SK-N-MC (cell line): ENCODE data around the gene LRRC71.

Source experiments
- DNase-seq: peaks from one replicate; pipeline ENCODE4 v3.0.0-alpha.2; 2011; ENCODE audit warnings: low read depth, low spot score
- H3K27ac ChIP-seq: fragments of 200-600 bp; sonication (generic); 2 replicates; pipeline ENCODE4 v1.5.1; 2016; ENCODE audit warnings: mixed run types
- H3K36me3 ChIP-seq: fragments of 200-600 bp; sonication (generic); 2 replicates; pipeline ENCODE4 v1.6.1; 2017; ENCODE audit warnings: antibody characterized with exemption, low read length, mixed read lengths; ENCODE audit not compliant: insufficient read depth
- H3K4me3 ChIP-seq: fragments of 200-600 bp; sonication (generic); 2 replicates; pipeline ENCODE4 v1.5.1; 2016
- H3K9ac ChIP-seq: fragments of 200-600 bp; sonication (generic); 2 replicates; pipeline ENCODE4 v1.8.0; 2017; ENCODE audit warnings: mixed run types, mixed read lengths; ENCODE audit not compliant: insufficient read length
- H3K9me3 ChIP-seq: fragments of 200-600 bp; sonication (generic); 2 replicates; pipeline ENCODE4 v1.6.1; 2017; ENCODE audit warnings: low read depth, mild to moderate bottlenecking, antibody characterized with exemption, low read length, moderate library complexity, mixed read lengths
- EZH2 ChIP-seq: fragments of 200-600 bp; sonication (generic); IDR thresholded peaks from one replicate; pipeline ENCODE4 v1.6.1; 2017; ENCODE audit warnings: antibody characterized with exemption
- FOXP2 ChIP-seq: optimal IDR thresholded peaks from 2 replicates; pipeline ENCODE3; 2011; ENCODE audit warnings: mild to moderate bottlenecking, moderate library complexity; ENCODE audit not compliant: insufficient read depth; ENCODE audit errors: extremely low read length, control extremely low read depth
- POLR2AphosphoS5 ChIP-seq: IDR thresholded peaks from 2 replicates; pipeline ENCODE4 v1.6.1; 2012; ENCODE audit warnings: mild to moderate bottlenecking, low read depth, low read length, borderline replicate concordance

LRRC71 gene

DNA sequence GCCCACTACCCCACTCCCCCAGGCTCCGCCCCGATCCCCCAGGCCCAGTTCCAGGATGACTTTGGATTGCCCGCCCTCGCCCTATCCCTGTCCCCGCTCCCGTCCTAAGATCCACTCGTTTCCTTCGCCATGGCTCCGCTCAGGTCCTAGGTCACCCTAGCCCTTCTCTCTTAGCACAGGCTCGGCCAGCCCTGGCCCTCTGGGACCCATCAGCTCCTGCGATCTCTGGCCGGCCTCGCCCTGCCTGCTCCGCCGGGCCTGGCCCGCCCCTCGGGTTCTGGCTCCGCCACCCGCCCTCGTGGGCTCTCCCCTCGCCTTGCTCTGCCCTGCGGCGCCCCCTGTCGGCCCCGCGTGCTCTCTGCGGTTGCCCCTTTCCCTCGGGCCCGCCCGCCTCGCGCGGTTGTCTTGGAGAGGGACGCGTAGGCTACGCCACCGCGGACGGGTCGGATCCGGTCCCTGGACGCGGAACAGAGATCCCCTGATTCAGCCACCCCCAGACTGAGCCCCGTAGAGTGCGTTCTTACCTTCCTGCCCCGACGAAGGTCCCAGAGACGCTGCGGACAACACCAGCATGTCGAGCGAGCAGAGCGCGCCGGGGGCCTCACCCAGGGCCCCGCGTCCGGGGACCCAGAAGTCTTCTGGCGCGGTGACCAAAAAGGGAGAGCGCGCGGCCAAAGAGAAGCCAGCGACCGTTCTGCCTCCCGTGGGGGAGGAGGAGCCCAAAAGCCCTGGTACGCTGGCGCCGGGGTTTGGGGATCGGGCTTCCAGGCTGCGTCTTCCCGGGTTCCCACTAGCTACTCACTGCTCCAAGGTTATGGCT lies at the start of gene LRRC71:
LRRC71 (plus strand) TSS at position 400 of the 820 bp plus-strand sequence; CDS start at position 572, 172 bp downstream.
- DNase-seq: no peak
- peak within 1 kb of the TSS; percentile 69 for H3K4me3 ChIP-seq

GRCh38 chr1:156873659-156874058 lies 46.8 kb upstream of the LRRC71 start:
- no peak overlapping the region for H3K4me3 ChIP-seq
- TF ChIP-seq FOXP2: no peak
- TF ChIP-seq EZH2: no peak
- TF ChIP-seq POLR2AphosphoS5: no peak

More for the DNA sequence above, at the start of gene LRRC71:
- Histone ChIP-seq H3K36me3 (no peaks in the 10 kb centered on the region), H3K27ac (no peak within 1 kb of the TSS), H3K9me3 (no peaks in the 10 kb centered on the region), H3K9ac (no peak within 1 kb of the TSS)
- TF ChIP-seq EZH2 (peak; percentile 72), FOXP2 (no peak), POLR2AphosphoS5 (no peak)

GRCh38 chr1:156874142-156874541 lies 46.3 kb upstream of the LRRC71 start:
- H3K4me3 ChIP-seq: no peak overlapping the region
- H3K27ac ChIP-seq: no peak overlapping the region
- TF ChIP-seq EZH2: no peak
- TF ChIP-seq POLR2AphosphoS5: no peak
- TF ChIP-seq FOXP2: no peak
- H3K9ac ChIP-seq: no peak overlapping the region
- no peak for DNase-seq
- H3K9me3 ChIP-seq: no peaks in the 10 kb centered on the region
- no peaks in the 10 kb centered on the region for H3K36me3 ChIP-seq

More at GRCh38 chr1:156873659-156874058, 46.8 kb upstream of the LRRC71 start:
- Histone ChIP-seq H3K9ac (no peak overlapping the region), H3K36me3 (no peaks in the 10 kb centered on the region), H3K27ac (no peak overlapping the region), H3K9me3 (no peaks in the 10 kb centered on the region)
- no peak for DNase-seq

GRCh38 chr1:156874572-156875340 lies 45.7 kb upstream of the LRRC71 start:
- Histone ChIP-seq H3K9ac (peak overlapping the region; percentile 15), H3K4me3 (no peak overlapping the region), H3K27ac (no peak overlapping the region), H3K9me3 (no peaks in the 10 kb centered on the region), H3K36me3 (no peaks in the 10 kb centered on the region)
- DNase-seq: no peak
- TF ChIP-seq EZH2 (no peak), FOXP2 (no peak), POLR2AphosphoS5 (no peak)

- H3K36me3 ChIP-seq: no peaks in the 10 kb centered on the region
- no peak for DNase-seq
- no peak for TF ChIP-seq EZH2
- no peak for TF ChIP-seq FOXP2
- TF ChIP-seq POLR2AphosphoS5: no peak
- H3K27ac ChIP-seq: no peak overlapping the region
- no peak overlapping the region for H3K4me3 ChIP-seq
- H3K9me3 ChIP-seq: no peaks in the 10 kb centered on the region
- no peak overlapping the region for H3K9ac ChIP-seq
These were observed 45.2 kb upstream of the LRRC71 start for GRCh38 chr1:156875341-156875615.

GRCh38 chr1:156876281-156876680 lies 44.2 kb upstream of the LRRC71 start:
- Histone ChIP-seq H3K9me3 (no peaks in the 10 kb centered on the region), H3K27ac (no peak overlapping the region), H3K9ac (no peak overlapping the region), H3K4me3 (no peak overlapping the region), H3K36me3 (no peaks in the 10 kb centered on the region)
- TF ChIP-seq FOXP2: no peak
- TF ChIP-seq POLR2AphosphoS5: no peak
- no peak for TF ChIP-seq EZH2
- DNase-seq: no peak

DNA sequence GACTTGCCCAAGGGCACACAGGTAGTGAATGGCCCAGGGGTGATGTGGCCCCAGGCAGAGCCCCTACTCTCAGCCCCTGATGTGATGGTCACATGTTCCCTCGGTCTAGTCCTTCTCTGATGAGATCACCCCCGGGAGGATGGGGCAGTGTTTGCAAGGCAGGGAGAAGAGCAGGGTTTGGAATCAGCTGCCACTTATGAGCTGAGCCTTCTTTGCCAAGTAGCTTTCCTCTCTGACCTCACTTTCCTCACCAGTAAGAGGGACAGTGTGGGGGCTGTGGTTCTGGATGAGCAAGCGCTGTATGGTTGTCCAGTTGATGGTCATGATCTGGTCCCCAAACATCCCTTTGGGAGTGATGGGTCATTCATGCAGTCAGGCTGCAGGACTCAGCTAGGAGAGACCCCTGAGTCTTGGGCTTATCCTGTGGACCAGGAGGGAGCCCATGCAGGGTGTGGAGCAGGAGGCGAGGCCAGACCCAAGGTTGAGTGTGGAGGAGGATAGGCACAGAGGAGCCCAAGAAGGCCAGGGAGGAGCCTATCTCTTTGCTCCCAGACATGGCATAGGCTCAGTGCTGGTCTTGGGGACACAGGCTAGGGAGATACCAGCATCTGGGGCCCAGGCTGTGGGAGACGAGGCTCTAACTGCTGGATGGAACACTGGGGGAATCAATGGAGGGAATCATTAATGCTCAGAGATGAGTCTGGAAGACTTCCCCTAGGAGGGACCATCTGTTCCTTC lies 42.8 kb upstream of the LRRC71 start:
- DNase-seq: no peak
- H3K9ac ChIP-seq: no peak overlapping the region
- no peak overlapping the region for H3K4me3 ChIP-seq
- H3K36me3 ChIP-seq: no peaks in the 10 kb centered on the region
- H3K9me3 ChIP-seq: no peaks in the 10 kb centered on the region
- H3K27ac ChIP-seq: no peak overlapping the region
- TF ChIP-seq EZH2 (no peak), POLR2AphosphoS5 (no peak), FOXP2 (no peak)

GRCh38 chr1:156879876-156880275 lies 40.6 kb upstream of the LRRC71 start:
- Histone ChIP-seq H3K27ac (no peak overlapping the region), H3K9me3 (no peaks in the 10 kb centered on the region), H3K36me3 (no peaks in the 10 kb centered on the region), H3K9ac (no peak overlapping the region), H3K4me3 (no peak overlapping the region)
- no peak for DNase-seq
- TF ChIP-seq FOXP2 (no peak), EZH2 (no peak), POLR2AphosphoS5 (no peak)
